ENCODE measurements around the gene CCDC88A. TPM values are rescaled to one million over a fixed set of nuclear protein-coding genes. Genes with fewer than 3 reads are reported as not detected.

Gene CCDC88A
- total and polyA plus RNA-seq, 2 donors (not counting 1 experiment from before 2014, with no cell fraction given), result 2.7 to 26.0 TPM

DNA sequence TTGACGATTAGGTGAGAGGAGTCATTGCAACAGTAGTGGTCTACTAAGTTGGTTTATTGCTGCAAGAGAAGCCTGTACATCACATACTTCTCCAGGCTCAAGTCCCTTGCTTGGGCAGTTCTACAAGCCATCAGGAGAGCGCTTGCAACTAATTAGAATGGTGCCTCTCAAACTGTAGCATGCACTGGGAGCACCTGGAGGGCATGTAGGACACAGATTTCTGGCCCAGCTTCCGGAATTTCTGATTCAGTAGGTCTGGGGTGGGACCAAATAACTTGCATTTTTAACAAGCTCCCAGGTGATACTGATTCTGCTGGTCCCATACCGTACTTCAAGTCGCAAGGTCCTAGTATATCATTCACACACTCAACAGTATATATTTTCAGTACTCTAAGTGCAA, 34.5 kb upstream of the CCDC88A start:
- no peaks in the 10 kb centered on the region for H3K4me1 ChIP-seq (ENCODE audit: control insufficient read depth in 2 of 2, insufficient read depth in 2 of 2, low read length in 2 of 2)
- WGBS (ENCODE audit: insufficient coverage), result 98% methylated on average over 4 of the region's 5 CpGs
- no peak overlapping the region for H2AFZ ChIP-seq (ENCODE audit: insufficient read depth, low read depth, low read length, poor library complexity, severe bottlenecking)
- POLR2A ChIA-PET, result no interaction called here
- no peak overlapping the region for H3K4me3 ChIP-seq (ENCODE audit: control extremely low read depth in 1 of 5, extremely low read depth in 1 of 5, insufficient read depth in 1 of 5, low read depth in 2 of 5, low read length in 4 of 5)
- H3K9me3 ChIP-seq (ENCODE audit: control extremely low read depth in 1 of 3, control insufficient read depth in 2 of 3, insufficient read depth in 1 of 3, low read length in 2 of 3), result no peaks in the 10 kb centered on the region
- intact Hi-C loops (cut with micrococcal nuclease), result no loop called here
- Mint-ChIP-seq H3K4me1 (no peaks in the 10 kb centered on the region), H3K27me3 (no peaks in the 10 kb centered on the region), H3K27ac (no peak overlapping the region), H3K4me3 (no peak overlapping the region), H3K9me3 (ENCODE audit: insufficient read depth) (no peaks in the 10 kb centered on the region)
- H3K9ac ChIP-seq (ENCODE audit: low read length), result no peak overlapping the region
- H3K27ac ChIP-seq (ENCODE audit: low read length in 2 of 2), result no peak overlapping the region
- no peaks in the 10 kb centered on the region for H3K36me3 ChIP-seq (replicated peaks in 1 of 2; ENCODE audit: control extremely low read depth in 1 of 2, control insufficient read depth in 1 of 2, extremely low read depth in 1 of 2, insufficient read depth in 2 of 2, low read length in 1 of 2)
- ATAC-seq (ENCODE audit: low read depth) (no peak), DNase-seq (no peak)
- H3K4me2 ChIP-seq (replicated peaks; ENCODE audit: low read depth, low read length, poor library complexity, severe bottlenecking), result no peak overlapping the region
- CTCF ChIA-PET, result no interaction called here
- no peaks in the 10 kb centered on the region for H4K20me1 ChIP-seq (ENCODE audit: control insufficient read depth, insufficient read depth, low read length, poor library complexity, severe bottlenecking)
- no peaks in the 10 kb centered on the region for H3K79me2 ChIP-seq (ENCODE audit: control insufficient read depth, insufficient read depth, low read length)
- no peak for TF ChIP-seq EZH2 (IDR thresholded peaks at IDR 0.05; ENCODE audit: borderline replicate concordance, insufficient read depth, low read depth, low read length, poor library complexity, severe bottlenecking)
- TF ChIP-seq, protein P1, sequence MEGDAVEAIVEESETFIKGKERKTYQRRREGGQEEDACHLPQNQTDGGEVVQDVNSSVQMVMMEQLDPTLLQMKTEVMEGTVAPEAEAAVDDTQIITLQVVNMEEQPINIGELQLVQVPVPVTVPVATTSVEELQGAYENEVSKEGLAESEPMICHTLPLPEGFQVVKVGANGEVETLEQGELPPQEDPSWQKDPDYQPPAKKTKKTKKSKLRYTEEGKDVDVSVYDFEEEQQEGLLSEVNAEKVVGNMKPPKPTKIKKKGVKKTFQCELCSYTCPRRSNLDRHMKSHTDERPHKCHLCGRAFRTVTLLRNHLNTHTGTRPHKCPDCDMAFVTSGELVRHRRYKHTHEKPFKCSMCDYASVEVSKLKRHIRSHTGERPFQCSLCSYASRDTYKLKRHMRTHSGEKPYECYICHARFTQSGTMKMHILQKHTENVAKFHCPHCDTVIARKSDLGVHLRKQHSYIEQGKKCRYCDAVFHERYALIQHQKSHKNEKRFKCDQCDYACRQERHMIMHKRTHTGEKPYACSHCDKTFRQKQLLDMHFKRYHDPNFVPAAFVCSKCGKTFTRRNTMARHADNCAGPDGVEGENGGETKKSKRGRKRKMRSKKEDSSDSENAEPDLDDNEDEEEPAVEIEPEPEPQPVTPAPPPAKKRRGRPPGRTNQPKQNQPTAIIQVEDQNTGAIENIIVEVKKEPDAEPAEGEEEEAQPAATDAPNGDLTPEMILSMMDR (IDR thresholded peaks at IDR 0.05), result no peak
- peaks cover 0 to 5% (median 0%) of the 10 kb centered on the region in 4 experiments for H3K27me3 ChIP-seq (replicated peaks in 1 of 4; ENCODE audit: control extremely low read depth in 1 of 4, control insufficient read depth in 3 of 4, insufficient read depth in 4 of 4, low read length in 3 of 4)

DNA sequence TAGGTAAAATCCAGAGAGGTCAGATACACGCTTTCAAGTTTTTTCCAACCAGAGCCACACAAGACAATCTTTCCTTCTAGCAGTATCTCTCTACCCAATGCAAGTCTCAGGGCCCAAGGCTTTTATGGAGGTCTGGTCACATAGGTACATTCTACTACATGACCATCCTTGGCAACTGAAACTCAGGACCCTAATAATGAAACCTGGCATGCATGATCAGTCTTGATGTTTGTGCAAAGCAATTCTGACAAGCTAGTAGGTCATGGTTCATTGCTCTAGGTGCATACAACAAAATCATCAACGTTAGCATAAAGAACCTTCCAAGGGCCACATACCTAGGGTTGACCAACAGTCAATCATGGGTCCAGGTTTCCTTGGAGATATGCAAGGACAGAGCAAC, 33.2 kb upstream of the CCDC88A start:
- H3K4me1 Mint-ChIP-seq, result no peaks in the 10 kb centered on the region
- Histone ChIP-seq H3K79me2 (ENCODE audit: control insufficient read depth, insufficient read depth, low read length) (no peaks in the 10 kb centered on the region), H3K4me2 (replicated peaks; ENCODE audit: low read depth, low read length, poor library complexity, severe bottlenecking) (no peak overlapping the region), H3K27ac (ENCODE audit: low read length in 2 of 2) (no peak overlapping the region), H2AFZ (ENCODE audit: insufficient read depth, low read depth, low read length, poor library complexity, severe bottlenecking) (no peak overlapping the region), H3K4me3 (ENCODE audit: control extremely low read depth in 1 of 5, extremely low read depth in 1 of 5, insufficient read depth in 1 of 5, low read depth in 2 of 5, low read length in 4 of 5) (no peak overlapping the region), H3K27me3 (replicated peaks in 1 of 4; ENCODE audit: control extremely low read depth in 1 of 4, control insufficient read depth in 3 of 4, insufficient read depth in 4 of 4, low read length in 3 of 4) (no peaks in the 10 kb centered on the region), H3K4me1 (ENCODE audit: control insufficient read depth in 2 of 2, insufficient read depth in 2 of 2, low read length in 2 of 2) (no peaks in the 10 kb centered on the region), H3K9me3 (ENCODE audit: control extremely low read depth in 1 of 3, control insufficient read depth in 2 of 3, insufficient read depth in 1 of 3, low read length in 2 of 3) (no peaks in the 10 kb centered on the region), H3K36me3 (replicated peaks in 1 of 2; ENCODE audit: control extremely low read depth in 1 of 2, control insufficient read depth in 1 of 2, extremely low read depth in 1 of 2, insufficient read depth in 2 of 2, low read length in 1 of 2) (no peaks in the 10 kb centered on the region), H3K9ac (ENCODE audit: low read length) (no peak overlapping the region), H4K20me1 (ENCODE audit: control insufficient read depth, insufficient read depth, low read length, poor library complexity, severe bottlenecking) (no peaks in the 10 kb centered on the region)
- no peak overlapping the region for H3K4me3 Mint-ChIP-seq
- ChIA-PET POLR2A (no interaction called here), CTCF (no interaction called here)
- H3K27ac Mint-ChIP-seq, result no peak overlapping the region
- no peak for TF ChIP-seq EZH2 (IDR thresholded peaks at IDR 0.05; ENCODE audit: borderline replicate concordance, insufficient read depth, low read depth, low read length, poor library complexity, severe bottlenecking)
- TF ChIP-seq, protein P1 (IDR thresholded peaks at IDR 0.05), result no peak
- H3K27me3 Mint-ChIP-seq, result no peaks in the 10 kb centered on the region
- 83% methylated on average over 1 of the region's 2 CpGs for WGBS (ENCODE audit: insufficient coverage)
- no peaks in the 10 kb centered on the region for H3K9me3 Mint-ChIP-seq (ENCODE audit: insufficient read depth)
- ATAC-seq (ENCODE audit: low read depth) (no peak), DNase-seq (no peak)
- intact Hi-C loops (cut with micrococcal nuclease), result no loop called here

Data from B cell (primary cell).